ENCODE measurements around the gene RELL2.

RELL2 gene

GRCh38 chr5:141623611-141624010 is 13.2 kb upstream of the RELL2 start:
- no peak overlapping the region for H3K27ac ChIP-seq
- no peak for TF ChIP-seq CTCF (conservative IDR thresholded peaks at IDR 0.05)

- no peak for TF ChIP-seq CTCF (conservative IDR thresholded peaks at IDR 0.05)
- no peak overlapping the region for H3K27ac ChIP-seq
Measured at GRCh38 chr5:141628175-141628788, 8.5 kb upstream of the RELL2 start.

- no peak for TF ChIP-seq CTCF (conservative IDR thresholded peaks at IDR 0.05)
- no peak overlapping the region for H3K27ac ChIP-seq
Measured at GRCh38 chr5:141630570-141631140, 6.1 kb upstream of the RELL2 start.

GRCh38 chr5:141632650-141633049 is 4.1 kb upstream of the RELL2 start:
- H3K27ac ChIP-seq, result no peak overlapping the region
- no peak for TF ChIP-seq CTCF (conservative IDR thresholded peaks at IDR 0.05)

- TF ChIP-seq CTCF (conservative IDR thresholded peaks at IDR 0.05), result no peak
- no peak overlapping the region for H3K27ac ChIP-seq
Measured at GRCh38 chr5:141633871-141634561, 2.8 kb upstream of the RELL2 start.

- H3K27ac ChIP-seq, result no peak overlapping the region
- TF ChIP-seq CTCF (conservative IDR thresholded peaks at IDR 0.05), result no peak
Measured at GRCh38 chr5:141634720-141635119, 2.1 kb upstream of the RELL2 start.

- peak overlapping the region; percentile 93 for H3K27ac ChIP-seq
Measured at GRCh38 chr5:141635646-141636045, 1.2 kb upstream of the RELL2 start.

More at GRCh38 chr5:141635646-141636045, 1.2 kb upstream of the RELL2 start:
- no peak for TF ChIP-seq CTCF (conservative IDR thresholded peaks at IDR 0.05)
